Inflammatory macrophage (primary cell): Measurements from ENCODE around the gene CFLAR.
A peak's percentile ranks its signal among the peaks of the same experiment; 100 is the strongest.
"Not testable (repeated sequence)": the region's sequence is repeated elsewhere in the genome, so short reads cannot be mapped to it uniquely, and the experiment has no call there.

Experiments used
- DNase-seq, 2 donors: peaks; one replicate each; pipeline ENCODE4 v3.0.0-alpha.2; 2020 to 2022

CFLAR gene

GRCh38 chr2:201183365-201183727 is 67.4 kb downstream of the CFLAR start:
- no peak for DNase-seq

DNA sequence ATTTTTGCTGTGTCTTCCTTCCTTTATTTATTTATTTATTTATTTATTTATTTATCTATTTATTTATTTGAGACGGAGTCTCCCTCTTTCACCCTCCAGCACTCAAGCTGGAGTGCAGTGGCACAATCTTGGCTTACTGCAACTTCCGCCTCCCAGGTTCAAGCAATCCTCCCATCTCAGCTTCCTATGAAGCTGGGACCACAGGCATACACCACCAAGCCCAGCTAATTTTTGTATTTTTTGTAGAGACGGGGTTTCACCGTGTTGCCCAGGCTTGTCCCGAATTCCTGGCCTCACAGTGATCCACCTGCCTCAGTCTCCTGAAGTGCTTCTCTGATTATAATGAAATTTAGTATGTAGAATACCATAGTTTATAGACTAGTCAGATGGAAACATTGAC is 67.9 kb downstream of the CFLAR start:
- DNase-seq = peak; percentile 44 to 49

DNA sequence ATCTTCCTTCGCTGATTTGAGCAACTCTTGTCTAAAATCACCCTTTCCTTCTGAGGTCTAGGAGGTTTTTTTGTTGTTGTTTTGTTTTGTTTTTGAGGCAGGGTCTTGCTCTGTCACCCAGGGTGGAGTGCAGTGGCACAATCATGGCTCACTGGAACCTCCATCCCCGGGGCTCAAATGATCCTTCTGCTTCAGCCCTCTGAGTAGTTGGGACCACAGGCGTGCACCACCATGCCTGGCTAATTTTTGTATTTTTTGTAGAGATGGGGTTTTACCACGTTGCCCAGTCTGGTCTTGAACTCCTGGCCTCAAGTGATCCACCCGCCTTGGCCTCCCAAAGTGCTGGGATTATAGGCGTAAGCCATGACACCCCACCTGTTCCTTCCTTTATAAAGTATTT is 68.3 kb downstream of the CFLAR start:
- not testable (repeated sequence) for DNase-seq

- no peak for DNase-seq
Measured at GRCh38 chr2:201185863-201186262, 69.9 kb downstream of the CFLAR start.

DNA sequence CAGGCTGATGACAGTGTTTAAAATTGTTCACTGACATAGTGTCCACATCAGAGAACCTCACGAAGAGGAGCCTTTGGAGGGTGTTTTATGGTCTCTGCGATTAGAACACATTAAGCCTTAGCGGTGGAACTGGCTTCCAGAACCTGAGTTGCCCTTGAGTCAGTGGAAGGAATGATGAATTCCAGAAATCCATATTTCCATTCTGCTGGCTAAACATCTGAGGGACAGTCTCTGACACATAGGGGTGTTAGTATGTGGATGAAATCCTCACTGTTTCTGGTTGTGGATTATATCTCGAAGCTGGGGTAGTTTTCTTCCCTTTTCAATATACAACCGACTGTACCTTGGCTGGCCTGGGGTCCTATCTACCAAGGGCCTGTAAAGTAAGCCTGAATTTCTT is 71.0 kb downstream of the CFLAR start:
- DNase-seq = no peak

DNA sequence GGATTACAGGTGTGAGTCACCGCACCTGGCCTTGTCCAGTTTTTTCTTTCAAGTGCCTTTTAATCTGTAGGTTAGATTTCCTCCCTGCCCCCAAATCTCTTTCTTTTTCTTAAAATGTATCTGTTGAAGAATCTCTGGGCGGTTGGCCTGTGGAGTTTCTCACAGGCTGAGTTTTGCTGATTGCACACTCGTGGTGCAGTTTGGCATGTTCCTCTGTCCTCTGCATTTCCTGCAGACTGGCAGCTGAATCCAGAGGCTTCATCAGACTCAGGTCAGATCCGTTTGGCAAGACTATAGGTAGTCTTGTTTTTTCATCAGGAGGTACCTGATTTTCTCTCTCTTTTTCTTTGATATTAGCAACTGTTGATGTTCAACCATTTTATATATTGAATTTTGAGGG is 72.5 kb downstream of the CFLAR start:
- DNase-seq = no peak

DNA sequence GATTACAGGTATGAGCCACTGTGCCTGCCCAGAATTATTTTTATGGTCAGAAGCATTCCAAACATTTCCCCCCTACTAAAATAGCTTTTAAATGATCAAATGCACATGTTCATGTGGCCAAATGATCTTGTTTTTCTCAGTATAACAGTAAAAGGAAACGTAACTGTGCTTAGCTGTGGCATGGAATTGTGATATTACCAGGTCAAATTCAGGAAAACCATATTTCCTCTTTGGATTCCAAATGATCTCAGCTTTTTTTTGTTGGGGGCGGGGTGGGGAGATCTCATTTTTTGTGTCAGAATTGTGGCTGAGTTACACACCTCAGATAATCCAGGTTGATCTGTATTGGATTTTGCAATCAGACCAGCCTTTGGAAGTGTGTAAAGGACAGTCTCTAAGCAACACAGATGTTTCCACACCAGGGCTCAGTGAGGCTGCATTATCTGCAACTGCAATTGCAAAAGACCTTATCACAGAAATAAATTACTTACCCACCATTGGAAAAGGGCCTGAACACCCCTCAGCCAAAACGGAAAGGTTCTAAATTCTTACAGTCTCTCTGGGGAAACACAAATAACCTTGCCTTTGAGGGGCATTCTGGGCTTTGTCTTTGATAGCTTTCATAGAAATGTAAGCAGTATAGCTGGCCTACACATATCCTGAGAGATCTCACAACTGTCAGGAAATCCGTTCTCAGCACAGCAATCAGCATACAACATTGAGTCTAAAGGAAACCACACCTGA is 75.3 kb downstream of the CFLAR start:
- DNase-seq = no peak

- peak; percentile 13 to 69 for DNase-seq
Measured at GRCh38 chr2:201194097-201194496, 78.1 kb downstream of the CFLAR start.

GRCh38 chr2:201195331-201195730 is 79.4 kb downstream of the CFLAR start:
- no peak for DNase-seq

- DNase-seq = no peak
Measured at GRCh38 chr2:201196003-201196402, 80.0 kb downstream of the CFLAR start.

GRCh38 chr2:201196803-201197202 is 80.8 kb downstream of the CFLAR start:
- no peak for DNase-seq

DNA sequence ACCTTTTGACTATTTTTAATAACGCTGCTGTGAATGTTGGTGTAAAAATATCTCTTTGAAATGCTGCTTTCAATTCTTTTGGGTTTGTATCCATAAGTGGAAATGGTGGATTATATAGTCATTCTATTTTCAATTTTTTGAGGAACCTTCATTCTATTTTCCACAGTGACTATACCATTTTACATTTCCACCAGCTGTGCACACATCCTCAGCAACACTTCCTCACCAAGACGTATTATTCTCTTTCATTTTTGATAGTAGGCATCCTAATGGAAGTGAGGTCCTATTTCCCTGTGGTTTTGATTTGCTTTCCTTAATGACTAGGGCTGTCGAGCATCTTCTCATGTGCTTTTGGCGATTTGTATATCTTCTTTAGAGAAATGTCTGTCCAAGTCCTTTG is 81.8 kb downstream of the CFLAR start:
- DNase-seq = no peak

GRCh38 chr2:201199847-201200246 is 83.9 kb downstream of the CFLAR start:
- no peak for DNase-seq

GRCh38 chr2:201200345-201200744 is 84.4 kb downstream of the CFLAR start:
- DNase-seq = no peak

GRCh38 chr2:201201371-201201770 is 85.4 kb downstream of the CFLAR start:
- DNase-seq = no peak

DNA sequence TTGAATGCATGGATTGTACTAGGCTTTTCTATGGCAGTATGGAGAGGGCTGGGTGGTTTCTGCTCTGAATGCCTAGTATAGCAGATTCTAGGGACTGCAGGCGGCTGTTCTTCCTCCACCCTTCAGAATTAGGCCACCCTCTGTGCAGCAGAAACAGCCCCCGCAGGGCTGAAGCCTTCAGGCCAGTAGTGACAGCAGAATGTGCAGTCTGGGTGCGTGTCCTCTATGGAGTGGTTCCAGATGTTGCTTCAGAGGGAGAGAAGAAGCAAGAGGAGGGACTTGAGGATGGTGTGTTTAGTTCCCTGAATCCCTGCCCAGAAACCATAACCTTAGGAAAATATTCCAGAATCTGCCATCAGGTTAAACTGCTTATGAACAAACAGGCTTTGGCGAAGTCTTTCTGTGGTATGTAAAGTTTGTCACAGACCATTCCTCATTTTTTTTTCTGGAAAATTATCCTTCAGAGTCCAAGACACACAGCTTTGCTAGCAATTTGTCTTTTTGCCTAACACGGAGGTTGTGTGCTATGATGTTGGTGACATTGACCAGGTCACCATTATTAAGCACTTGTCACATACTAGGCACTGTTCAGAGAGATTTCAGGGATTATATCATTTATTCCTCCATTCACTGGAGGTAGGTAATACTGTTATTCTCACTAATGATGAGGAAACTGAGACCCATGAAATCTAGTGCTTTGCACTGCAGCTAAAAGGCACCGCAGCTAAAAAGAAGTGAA is 88.1 kb downstream of the CFLAR start:
- no peak for DNase-seq

- no peak for DNase-seq
Measured at GRCh38 chr2:201204655-201205514, 88.9 kb downstream of the CFLAR start.

GRCh38 chr2:201205515-201205849 is 89.5 kb downstream of the CFLAR start:
- DNase-seq = no peak

DNA sequence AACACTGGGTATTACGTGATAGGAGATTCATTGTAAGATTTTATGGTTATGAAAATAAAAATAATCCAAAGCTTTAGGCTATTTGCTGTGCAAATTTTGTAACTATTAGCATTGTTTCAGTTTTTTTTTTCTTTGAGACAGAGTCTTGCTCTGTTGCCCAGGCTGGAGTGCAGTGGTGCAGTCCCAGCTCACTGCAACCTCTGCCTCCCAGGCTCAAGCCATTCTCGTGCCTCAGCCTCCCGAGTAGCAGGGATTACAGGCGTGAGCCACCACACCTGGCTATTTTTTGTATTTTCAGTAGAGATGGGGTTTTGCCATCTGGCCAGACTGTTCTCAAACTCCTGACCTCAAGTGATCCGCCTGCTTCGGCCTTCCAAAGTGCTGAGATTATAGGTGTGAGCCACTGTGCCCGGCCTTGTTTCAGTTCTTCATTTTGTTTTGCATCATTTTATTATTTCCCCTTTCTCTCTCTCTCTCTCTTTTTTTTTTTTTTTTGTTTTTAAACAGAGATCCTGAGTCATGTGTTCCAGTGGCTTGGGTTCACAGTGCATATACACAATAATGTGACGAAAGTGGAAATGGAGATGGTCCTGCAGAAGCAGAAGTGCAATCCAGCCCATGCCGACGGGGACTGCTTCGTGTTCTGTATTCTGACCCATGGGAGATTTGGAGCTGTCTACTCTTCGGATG is 92.7 kb downstream of the CFLAR start:
- DNase-seq = peak; percentile 76 to 91

DNA sequence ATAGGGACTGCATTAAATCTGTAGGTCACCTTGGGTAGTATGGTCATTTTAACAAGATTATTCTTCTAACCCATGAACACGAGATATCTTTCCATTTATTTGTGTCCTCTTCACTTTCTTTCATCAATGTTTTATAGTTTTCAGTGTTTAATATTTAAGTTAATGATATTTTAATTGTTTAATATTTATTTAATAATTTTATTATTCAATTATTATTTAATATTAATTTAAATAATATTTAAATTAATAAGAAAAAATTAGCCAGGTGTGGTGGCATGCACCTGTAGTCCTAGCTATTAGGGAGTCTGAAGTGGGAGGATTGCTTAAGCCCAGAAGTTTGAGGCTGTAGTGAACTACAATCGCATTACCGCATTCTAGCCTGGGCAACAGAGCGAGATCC is 100.0 kb downstream of the CFLAR start:
- no peak for DNase-seq

DNA sequence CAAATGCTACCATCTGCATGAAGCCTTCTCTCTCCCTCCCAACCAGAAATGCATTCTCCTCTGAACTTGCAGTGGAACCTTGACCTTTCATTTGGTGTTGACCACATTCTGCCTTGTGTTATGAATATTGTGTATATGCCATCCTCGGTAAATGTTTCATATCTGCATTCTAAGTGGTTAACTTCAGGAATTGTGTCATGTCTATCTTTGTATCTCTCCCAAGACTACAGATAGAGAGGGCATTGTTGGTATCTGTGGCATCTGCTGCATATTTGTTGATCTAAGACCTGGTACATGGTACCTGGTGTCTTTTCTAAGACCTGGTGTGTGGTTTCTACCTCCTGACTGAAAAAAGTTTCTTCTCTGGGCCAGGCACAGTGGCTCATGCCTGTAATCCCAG is 101.0 kb downstream of the CFLAR start:
- no peak for DNase-seq

DNA sequence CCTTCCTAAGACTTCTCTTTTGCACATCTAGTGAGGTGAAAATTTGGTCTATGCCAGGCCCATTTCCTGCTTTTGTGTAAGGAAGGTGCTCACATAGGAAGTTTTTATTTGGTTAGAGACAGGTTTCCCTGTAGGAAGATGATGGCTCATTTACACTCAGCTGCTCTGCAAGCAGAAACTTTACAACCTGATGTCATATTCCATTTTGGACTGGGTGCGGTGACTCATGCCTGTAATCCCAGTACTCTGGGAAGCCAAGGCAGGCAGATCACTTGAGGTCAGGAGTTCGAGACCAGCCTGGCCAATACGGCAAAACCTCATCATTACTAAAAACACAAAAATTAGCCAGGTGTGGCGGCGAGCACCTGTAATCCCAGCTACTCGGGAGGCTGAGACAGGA is 102.8 kb downstream of the CFLAR start:
- DNase-seq = no peak
